Measurements from ENCODE around the gene TMEM161A.

- TF ChIP-seq ZNF146 (tag by site-specific recombination; IDR thresholded peaks at IDR 0.05): no peak
- no peak for TF ChIP-seq ZNF423 (tag by site-specific recombination; IDR thresholded peaks at IDR 0.05)
- TF ChIP-seq CTCF (tag by site-specific recombination; IDR thresholded peaks at IDR 0.05): no peak
- TF ChIP-seq KLF8 (tag by site-specific recombination; IDR thresholded peaks at IDR 0.05): no peak
- no peak for TF ChIP-seq ZNF544 (tag by site-specific recombination; IDR thresholded peaks at IDR 0.05)
Observed at GRCh38 chr19:19111136-19111835, 27.0 kb downstream of the TMEM161A start.

All from HEK293 (cell line).